Vagina (tissue), 2 donors: ENCODE measurements around the gene RPN2. TPM values are rescaled to one million over a fixed set of nuclear protein-coding genes. Genes with fewer than 3 reads are reported as not detected.

Experiments used
- DNase-seq, 2 donors: peaks; one replicate each; pipeline ENCODE4 v3.0.0-alpha.2; 2017; ENCODE audit errors: extremely low spot score in 2 of 2
- H3K27ac ChIP-seq: fragments of 200-600 bp; sonication (generic); one replicate; pipeline ENCODE4 v1.5.1; 2019
- H3K27me3 ChIP-seq: fragments of 200-600 bp; sonication (generic); one replicate; pipeline ENCODE4 v1.5.1; 2019
- H3K36me3 ChIP-seq, 2 donors: fragments of 200-600 bp; sonication (generic); one replicate each; pipeline ENCODE4 v1.5.1; 2017 to 2019
- H3K4me1 ChIP-seq: fragments of 200-600 bp; sonication (generic); one replicate; pipeline ENCODE4 v1.5.1; 2019
- H3K4me3 ChIP-seq, 2 donors: fragments of 200-600 bp; sonication (generic); 1 replicate in 1 of 2; 2 replicates in 1 of 2; pipeline ENCODE4 v1.5.1; 2016 to 2019
- H3K9me3 ChIP-seq: fragments of 200-600 bp; sonication (generic); one replicate; pipeline ENCODE4 v1.5.1; 2019
- POLR2A ChIP-seq, 2 donors: fragments of 450-650 bp; IDR thresholded peaks; one replicate each; pipeline ENCODE4 v1.6.1; 2017; ENCODE audit warnings: antibody characterized with exemption in 2 of 2, mild to moderate bottlenecking in 2 of 2, moderate library complexity in 2 of 2
- POLR2AphosphoS5 ChIP-seq, 2 donors: sonication (generic); formaldehyde crosslinking; IDR thresholded peaks; one replicate each; pipeline ENCODE4 v1.9.0; 2017; ENCODE audit warnings: antibody characterized with exemption in 2 of 2, mild to moderate bottlenecking in 2 of 2, low read depth in 1 of 2; ENCODE audit not compliant: insufficient read depth in 1 of 2
- intact Hi-C: fragments of 100-400 bp; cut with DNase I; formaldehyde crosslinking; loops from one replicate; pipeline ENCODE4 v1.15.1; 2023
- total RNA-seq: library from RNA; depleted of rRNA; stranded (reverse); fragments of >200 nt; gene quantifications from one replicate; pipeline ENCODE4 v1.2.3, GENCODE V29; 2016
- TF ChIP-seq, protein P1 (sequence below), 3 experiments: fragments of 450-650 bp in 2 of 3; fragments of 200-600 bp in 1 of 3; sonication (generic) in 1 of 3; IDR thresholded peaks; one replicate each; pipeline ENCODE4 v1.5.1; 2017 to 2019; ENCODE audit warnings: antibody characterized with exemption in 3 of 3, mild to moderate bottlenecking in 2 of 3, moderate library complexity in 2 of 3

RPN2 gene
- total RNA-seq, 1 donor from 2014 or later, result 103 TPM

DNA sequence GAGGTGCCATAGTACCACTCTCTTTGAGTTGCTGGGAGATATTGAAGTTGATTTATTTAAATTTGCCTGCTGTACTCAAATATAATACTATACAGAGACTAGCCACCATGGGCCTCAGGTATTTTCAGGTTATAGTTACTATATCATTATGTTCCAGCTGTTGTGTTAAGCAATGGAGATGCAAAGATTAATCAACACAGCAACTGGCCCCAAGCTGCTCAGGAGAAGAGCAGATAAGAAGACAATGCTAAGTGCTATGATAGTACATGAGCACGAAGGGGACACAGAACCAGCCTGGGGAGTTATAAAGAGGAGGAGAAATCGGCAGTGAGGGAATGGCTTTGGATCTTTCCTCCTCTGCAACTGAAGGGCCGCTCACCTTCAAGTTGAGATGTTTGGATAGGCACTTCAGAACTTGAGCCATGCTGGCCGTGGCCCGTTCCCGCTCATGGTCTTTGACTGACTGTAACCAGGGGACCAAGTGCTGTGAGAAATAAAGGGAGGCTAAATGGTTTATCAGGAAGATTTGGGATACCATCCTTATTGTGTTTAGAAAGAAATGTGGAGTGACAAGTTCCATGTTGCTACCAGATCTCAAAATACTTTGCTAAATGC is 24.3 kb upstream of the RPN2 start:
- Histone ChIP-seq H3K4me1 (no peaks in the 10 kb centered on the region), H3K27me3 (no peaks in the 10 kb centered on the region), H3K9me3 (no peaks in the 10 kb centered on the region), H3K36me3 (no peaks in the 10 kb centered on the region), H3K27ac (no peak overlapping the region), H3K4me3 (no peak overlapping the region)
- DNase-seq, result no peak
- TF ChIP-seq POLR2AphosphoS5 (IDR thresholded peaks at IDR 0.05; ENCODE audit: insufficient read depth in 1 of 2, low read depth in 1 of 2) (no peak), POLR2A (IDR thresholded peaks at IDR 0.05) (no peak)
- TF ChIP-seq, protein P1, sequence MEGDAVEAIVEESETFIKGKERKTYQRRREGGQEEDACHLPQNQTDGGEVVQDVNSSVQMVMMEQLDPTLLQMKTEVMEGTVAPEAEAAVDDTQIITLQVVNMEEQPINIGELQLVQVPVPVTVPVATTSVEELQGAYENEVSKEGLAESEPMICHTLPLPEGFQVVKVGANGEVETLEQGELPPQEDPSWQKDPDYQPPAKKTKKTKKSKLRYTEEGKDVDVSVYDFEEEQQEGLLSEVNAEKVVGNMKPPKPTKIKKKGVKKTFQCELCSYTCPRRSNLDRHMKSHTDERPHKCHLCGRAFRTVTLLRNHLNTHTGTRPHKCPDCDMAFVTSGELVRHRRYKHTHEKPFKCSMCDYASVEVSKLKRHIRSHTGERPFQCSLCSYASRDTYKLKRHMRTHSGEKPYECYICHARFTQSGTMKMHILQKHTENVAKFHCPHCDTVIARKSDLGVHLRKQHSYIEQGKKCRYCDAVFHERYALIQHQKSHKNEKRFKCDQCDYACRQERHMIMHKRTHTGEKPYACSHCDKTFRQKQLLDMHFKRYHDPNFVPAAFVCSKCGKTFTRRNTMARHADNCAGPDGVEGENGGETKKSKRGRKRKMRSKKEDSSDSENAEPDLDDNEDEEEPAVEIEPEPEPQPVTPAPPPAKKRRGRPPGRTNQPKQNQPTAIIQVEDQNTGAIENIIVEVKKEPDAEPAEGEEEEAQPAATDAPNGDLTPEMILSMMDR (IDR thresholded peaks at IDR 0.05), result no peak
- intact Hi-C loops, result no loop called here

DNA sequence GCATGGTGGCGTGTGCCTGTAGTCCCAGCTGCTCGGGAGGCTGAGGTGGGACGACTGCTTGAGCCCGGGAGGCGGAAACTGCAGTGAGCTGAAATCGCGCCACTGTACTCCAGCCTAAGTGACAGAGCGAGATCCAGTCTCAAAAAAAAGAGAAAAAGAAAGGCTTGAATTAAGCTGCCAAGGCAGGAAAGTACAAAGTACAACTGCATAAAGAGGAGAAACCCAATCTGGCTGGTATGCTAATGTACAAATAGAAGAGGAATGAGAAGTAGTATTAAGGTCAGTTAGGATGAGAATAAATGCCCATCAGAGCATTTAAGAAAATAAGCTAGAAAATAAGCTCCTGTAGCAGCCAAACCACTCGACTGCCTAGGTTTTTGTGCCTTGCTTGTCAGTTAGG is 23.1 kb upstream of the RPN2 start:
- no peaks in the 10 kb centered on the region for H3K36me3 ChIP-seq
- H3K27me3 ChIP-seq, result no peaks in the 10 kb centered on the region
- no peak overlapping the region for H3K4me3 ChIP-seq
- DNase-seq, result no peak
- no peaks in the 10 kb centered on the region for H3K4me1 ChIP-seq
- TF ChIP-seq POLR2A (IDR thresholded peaks at IDR 0.05) (no peak), POLR2AphosphoS5 (IDR thresholded peaks at IDR 0.05; ENCODE audit: insufficient read depth in 1 of 2, low read depth in 1 of 2) (no peak)
- TF ChIP-seq, protein P1 (IDR thresholded peaks at IDR 0.05), result no peak
- intact Hi-C loops, result no loop called here
- no peak overlapping the region for H3K27ac ChIP-seq
- no peaks in the 10 kb centered on the region for H3K9me3 ChIP-seq

DNA sequence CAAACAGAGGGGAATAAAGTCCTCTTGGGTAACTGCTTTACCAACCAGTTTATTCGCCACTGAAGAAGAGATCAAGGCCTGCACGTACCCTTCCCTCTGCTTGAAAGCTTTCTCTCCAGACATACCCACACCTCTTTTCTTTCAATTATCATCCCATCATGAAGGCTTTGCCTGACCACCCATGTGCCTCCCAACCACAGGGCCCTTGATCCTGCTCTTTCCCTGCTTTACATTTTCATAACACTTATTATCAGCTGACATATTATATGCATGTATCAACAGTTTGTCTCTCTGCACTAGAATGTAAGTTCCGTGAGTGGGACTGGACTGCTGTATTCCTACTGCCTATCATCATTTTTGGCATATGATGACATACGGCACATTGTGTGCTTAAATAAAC is 20.9 kb upstream of the RPN2 start:
- Histone ChIP-seq H3K4me3 (no peak overlapping the region), H3K27me3 (no peaks in the 10 kb centered on the region), H3K4me1 (peaks cover 6% of the 10 kb centered on the region), H3K9me3 (no peaks in the 10 kb centered on the region), H3K27ac (no peak overlapping the region), H3K36me3 (no peaks in the 10 kb centered on the region)
- DNase-seq, result no peak
- intact Hi-C loops, result no loop called here
- TF ChIP-seq POLR2AphosphoS5 (IDR thresholded peaks at IDR 0.05; ENCODE audit: insufficient read depth in 1 of 2, low read depth in 1 of 2), result no peak
- TF ChIP-seq POLR2A (IDR thresholded peaks at IDR 0.05), result no peak
- TF ChIP-seq, protein P1 (IDR thresholded peaks at IDR 0.05), result no peak

DNA sequence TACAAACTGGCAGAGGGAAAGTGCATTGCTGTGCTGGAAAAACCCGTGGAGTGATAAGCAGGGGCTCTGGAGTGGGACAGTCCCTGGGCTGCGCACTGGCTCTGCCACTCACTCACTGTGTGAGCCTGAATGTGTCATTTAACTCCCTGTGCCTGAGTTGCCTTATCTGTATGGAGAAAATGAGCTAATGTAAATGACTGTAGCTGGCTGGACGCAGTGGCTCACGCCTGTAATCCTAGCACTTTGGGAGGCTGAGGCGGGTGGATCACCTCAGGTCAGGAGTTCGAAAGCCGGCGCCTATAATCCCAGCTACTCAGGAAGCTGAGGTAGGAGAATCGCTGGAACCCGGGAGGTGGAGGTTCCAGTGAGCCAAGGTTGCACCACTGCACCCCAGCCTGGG is 18.4 kb upstream of the RPN2 start:
- H3K36me3 ChIP-seq, result no peaks in the 10 kb centered on the region
- no peak for DNase-seq
- TF ChIP-seq, protein P1 (IDR thresholded peaks at IDR 0.05), result no peak
- TF ChIP-seq POLR2AphosphoS5 (IDR thresholded peaks at IDR 0.05; ENCODE audit: insufficient read depth in 1 of 2, low read depth in 1 of 2) (no peak), POLR2A (IDR thresholded peaks at IDR 0.05) (no peak)
- H3K27ac ChIP-seq, result no peak overlapping the region
- intact Hi-C loops, result no loop called here
- H3K4me3 ChIP-seq, result no peak overlapping the region
- no peaks in the 10 kb centered on the region for H3K27me3 ChIP-seq
- H3K9me3 ChIP-seq, result no peaks in the 10 kb centered on the region
- H3K4me1 ChIP-seq, result peaks cover 6% of the 10 kb centered on the region

DNA sequence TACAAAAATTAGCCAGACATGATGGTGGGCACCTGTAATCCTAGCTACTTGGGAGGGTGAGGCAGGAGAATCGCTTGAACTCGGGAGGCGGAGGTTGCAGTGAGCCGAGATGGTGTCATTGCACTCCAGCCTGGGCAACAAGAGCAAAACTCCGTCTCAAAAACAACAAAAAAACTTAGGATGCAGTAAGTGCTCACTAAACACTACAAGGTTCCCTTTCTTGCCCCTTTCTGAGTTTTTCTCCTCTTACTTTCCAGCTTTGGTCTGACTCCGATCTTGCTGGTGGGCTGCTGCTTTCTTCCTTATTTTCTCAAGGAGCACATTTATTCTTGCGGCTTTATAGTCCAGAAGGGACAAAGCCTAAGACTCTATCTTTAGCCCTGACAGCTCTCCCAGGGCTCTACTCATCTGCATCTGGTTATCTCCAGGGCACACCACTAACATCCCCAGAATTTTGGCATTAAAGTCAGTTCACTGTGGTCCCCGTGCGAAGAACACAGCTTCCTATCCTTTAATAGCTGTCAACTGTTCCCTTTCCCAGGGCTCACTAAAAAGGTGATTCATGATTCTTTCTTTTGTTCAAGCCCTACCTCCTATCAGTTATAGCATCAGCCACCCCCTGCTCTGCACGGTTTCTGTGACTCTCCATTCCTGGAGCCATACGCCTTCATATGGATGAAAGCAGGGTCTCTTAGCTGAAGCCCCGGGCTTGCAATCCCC is 17.1 kb upstream of the RPN2 start:
- DNase-seq, result no peak
- TF ChIP-seq POLR2A (IDR thresholded peaks at IDR 0.05) (no peak), POLR2AphosphoS5 (IDR thresholded peaks at IDR 0.05; ENCODE audit: insufficient read depth in 1 of 2, low read depth in 1 of 2) (no peak)
- TF ChIP-seq, protein P1 (IDR thresholded peaks at IDR 0.05), result no peak
- H3K36me3 ChIP-seq, result no peaks in the 10 kb centered on the region
- no peaks in the 10 kb centered on the region for H3K27me3 ChIP-seq
- H3K27ac ChIP-seq, result no peak overlapping the region
- no peaks in the 10 kb centered on the region for H3K9me3 ChIP-seq
- H3K4me1 ChIP-seq, result peaks cover 6% of the 10 kb centered on the region
- no peak overlapping the region for H3K4me3 ChIP-seq
- intact Hi-C loops, result no loop called here
